Astrocyte of the spinal cord (primary cell): ENCODE measurements around the gene LOXHD1.

Experiments used
- DNase-seq: peaks from one replicate; pipeline ENCODE4 v3.0.0; 2011; ENCODE audit warnings: low read depth, low spot score
- H3K4me3 ChIP-seq: 2 replicates; pipeline ENCODE4 v1.5.1; 2011; ENCODE audit warnings: low read depth, mild to moderate bottlenecking, low read length, moderate library complexity
- in situ Hi-C: cut with HindIII; loops from 2 replicates; pipeline ENCODE4 v1.10.0; 2017; ENCODE audit warnings: low sequenced_read_pairs
- TF ChIP-seq, protein P1 (sequence below): IDR thresholded peaks from 2 replicates; pipeline ENCODE4 v1.5.1; 2012; ENCODE audit warnings: low read depth, mild to moderate bottlenecking, low read length, inconsistent platforms

The LOXHD1 gene

DNA sequence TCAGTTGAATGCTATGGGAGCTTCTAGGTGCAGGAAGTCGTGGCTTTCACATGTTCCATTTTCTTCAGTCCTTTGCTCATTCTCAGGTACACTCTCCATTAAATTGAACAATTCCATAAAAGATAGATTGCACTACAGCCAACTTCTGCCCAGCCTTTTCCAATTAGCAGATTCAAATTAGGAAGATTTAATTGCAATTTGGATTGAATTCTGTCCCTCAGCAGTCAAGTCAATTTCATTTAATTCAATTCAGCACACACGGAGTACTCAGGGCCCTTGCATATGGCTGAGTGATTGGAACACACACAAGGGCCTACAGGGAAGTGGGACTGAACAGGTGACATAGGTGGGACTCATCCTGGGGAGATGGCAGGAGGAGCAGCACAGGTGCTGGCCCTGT, 220.4 kb downstream of the LOXHD1 start:
- DNase-seq: no peak
- TF ChIP-seq, protein P1, sequence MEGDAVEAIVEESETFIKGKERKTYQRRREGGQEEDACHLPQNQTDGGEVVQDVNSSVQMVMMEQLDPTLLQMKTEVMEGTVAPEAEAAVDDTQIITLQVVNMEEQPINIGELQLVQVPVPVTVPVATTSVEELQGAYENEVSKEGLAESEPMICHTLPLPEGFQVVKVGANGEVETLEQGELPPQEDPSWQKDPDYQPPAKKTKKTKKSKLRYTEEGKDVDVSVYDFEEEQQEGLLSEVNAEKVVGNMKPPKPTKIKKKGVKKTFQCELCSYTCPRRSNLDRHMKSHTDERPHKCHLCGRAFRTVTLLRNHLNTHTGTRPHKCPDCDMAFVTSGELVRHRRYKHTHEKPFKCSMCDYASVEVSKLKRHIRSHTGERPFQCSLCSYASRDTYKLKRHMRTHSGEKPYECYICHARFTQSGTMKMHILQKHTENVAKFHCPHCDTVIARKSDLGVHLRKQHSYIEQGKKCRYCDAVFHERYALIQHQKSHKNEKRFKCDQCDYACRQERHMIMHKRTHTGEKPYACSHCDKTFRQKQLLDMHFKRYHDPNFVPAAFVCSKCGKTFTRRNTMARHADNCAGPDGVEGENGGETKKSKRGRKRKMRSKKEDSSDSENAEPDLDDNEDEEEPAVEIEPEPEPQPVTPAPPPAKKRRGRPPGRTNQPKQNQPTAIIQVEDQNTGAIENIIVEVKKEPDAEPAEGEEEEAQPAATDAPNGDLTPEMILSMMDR: no peak
- H3K4me3 ChIP-seq: no peak overlapping the region
- in situ Hi-C loops: no loop called here

GRCh38 chr18:46435031-46435430, 222.0 kb downstream of the LOXHD1 start:
- no peak for DNase-seq
- in situ Hi-C loops: no loop called here
- no peak overlapping the region for H3K4me3 ChIP-seq
- TF ChIP-seq, protein P1: no peak

GRCh38 chr18:46434629-46435028, 222.4 kb downstream of the LOXHD1 start:
- H3K4me3 ChIP-seq: no peak overlapping the region
- DNase-seq: no peak
- TF ChIP-seq, protein P1: no peak
- in situ Hi-C loops: no loop called here

DNA sequence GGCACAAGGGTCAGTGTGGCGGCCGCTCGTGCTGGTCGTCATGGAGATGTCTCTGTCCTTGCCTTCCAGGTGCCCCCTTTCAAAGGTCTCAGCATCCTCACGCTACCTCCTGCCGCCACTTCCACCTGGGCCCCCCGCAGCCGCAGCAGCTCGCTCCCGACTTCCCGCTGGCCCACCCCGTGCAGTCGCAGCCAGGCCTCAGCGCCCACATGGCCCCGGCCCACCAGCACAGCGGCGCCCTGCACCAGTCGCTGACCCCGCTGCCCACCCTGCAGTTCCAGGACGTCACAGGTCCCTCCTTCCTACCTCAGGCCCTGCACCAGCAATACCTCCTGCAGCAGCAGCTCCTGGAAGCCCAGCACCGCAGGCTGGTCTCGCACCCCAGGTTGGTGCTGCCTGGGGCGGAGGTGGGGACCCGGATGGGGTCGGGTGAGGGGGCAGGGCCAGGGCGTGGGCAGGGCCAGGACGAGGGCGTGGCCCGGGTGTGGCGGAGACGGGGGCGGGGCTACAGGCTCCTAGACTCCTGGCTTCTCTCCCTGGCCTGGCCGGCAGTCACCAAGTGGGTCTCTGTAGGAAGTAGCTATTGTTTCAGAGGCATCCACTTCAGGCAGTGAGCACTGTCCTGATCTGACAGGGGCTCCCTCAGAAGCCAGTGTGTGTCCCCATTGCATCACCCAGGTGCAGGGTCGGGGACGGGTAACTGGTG, 223.7 kb downstream of the LOXHD1 start:
- TF ChIP-seq, protein P1: no peak
- no peak overlapping the region for H3K4me3 ChIP-seq
- in situ Hi-C loops: no loop called here
- no peak for DNase-seq

DNA sequence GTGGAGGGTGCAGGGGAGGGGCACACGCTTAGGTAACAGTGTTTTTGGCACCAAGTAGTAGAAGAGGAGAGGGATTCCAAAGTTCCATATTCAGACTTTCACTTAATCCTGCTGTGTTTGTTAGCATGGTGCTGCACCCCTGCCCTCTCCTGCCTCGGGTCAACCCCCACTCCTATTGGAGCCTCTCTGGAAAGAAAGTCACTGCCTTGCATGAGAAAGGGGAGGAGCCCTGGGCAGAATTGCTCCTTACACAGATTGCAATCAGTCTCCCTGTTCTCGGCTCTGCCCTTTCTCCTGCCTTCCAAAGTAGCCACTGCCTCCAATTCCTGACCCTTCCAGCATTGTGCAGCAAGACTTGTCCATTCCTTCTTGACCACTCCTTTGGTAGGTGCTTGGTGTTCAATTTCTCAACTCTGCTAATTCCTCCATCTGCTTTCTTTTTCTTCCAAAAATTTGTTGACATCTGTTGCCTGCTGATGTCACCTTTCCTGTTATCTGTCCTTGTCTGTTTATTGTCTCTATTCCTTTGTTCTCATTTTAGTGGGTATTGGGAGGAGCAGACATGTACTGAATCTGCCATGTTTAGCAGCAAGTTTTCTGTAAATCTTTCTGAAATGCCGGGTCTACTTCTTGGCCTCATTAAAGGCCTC, 225.4 kb downstream of the LOXHD1 start:
- in situ Hi-C loops: no loop called here
- no peak for DNase-seq
- TF ChIP-seq, protein P1: no peak
- no peak overlapping the region for H3K4me3 ChIP-seq

DNA sequence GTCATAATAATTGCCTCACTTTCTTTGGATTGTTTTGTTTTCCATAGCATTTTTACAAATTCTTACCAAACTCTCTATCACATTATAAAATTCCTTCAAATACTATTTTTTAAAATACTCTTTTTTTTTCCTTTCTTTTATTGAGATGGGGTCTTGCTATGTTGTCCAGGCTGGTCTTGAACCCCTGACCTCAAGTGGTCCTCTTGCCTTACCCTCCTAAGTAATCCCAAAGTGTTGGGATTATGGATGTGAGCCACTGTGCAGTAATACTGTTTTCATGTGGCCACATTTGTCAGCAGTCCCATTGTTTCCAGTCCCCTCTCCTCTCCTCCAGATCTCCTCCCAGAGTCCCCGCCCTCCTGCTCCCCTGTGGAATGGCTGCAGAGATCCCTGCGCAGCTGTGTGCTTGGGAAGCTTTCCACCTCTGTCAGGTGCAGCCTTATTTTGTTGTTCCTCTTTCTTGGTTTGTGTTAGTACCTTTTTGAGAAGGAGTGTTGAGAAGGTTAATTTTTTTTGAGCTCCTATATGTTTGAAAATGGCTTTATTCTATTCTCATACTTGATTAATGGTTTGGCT, 227.3 kb downstream of the LOXHD1 start:
- in situ Hi-C loops: no loop called here
- TF ChIP-seq, protein P1: no peak
- no peak overlapping the region for H3K4me3 ChIP-seq
- DNase-seq: no peak
